HG02678 (cell line): ENCODE results near the gene C1QL2.

Experiments used
- ATAC-seq: cut with Tn5 transposase; IDR thresholded peaks from one replicate; pipeline ENCODE4 v1.9.1; 2021; ENCODE audit warnings: mild to moderate bottlenecking, moderate library complexity; ENCODE audit not compliant: unreplicated experiment

Gene C1QL2

DNA sequence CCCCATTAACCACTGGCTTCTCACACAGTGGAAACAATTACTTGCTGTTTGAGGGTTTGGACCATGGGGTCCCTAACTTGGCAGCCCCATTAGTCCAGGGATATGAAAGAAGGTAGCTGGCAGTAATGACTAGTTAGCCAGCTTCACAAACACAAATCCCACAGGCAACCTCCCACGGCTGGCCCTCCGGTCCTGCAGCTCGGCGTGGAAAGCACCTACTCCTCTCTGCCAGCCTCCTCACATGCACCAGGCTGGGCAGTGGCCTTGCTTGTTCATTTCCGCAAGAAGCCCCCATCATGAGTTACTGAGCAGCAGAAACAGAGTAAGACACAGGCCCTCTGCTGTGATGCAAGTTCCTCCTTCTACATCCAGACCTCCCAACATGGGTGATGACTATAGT lies 13.7 kb downstream of the C1QL2 start:
- no peak for ATAC-seq

GRCh38 chr2:119142824-119143223 lies 15.7 kb downstream of the C1QL2 start:
- ATAC-seq: no peak

GRCh38 chr2:119137502-119137901 lies 21.0 kb downstream of the C1QL2 start:
- no peak for ATAC-seq

DNA sequence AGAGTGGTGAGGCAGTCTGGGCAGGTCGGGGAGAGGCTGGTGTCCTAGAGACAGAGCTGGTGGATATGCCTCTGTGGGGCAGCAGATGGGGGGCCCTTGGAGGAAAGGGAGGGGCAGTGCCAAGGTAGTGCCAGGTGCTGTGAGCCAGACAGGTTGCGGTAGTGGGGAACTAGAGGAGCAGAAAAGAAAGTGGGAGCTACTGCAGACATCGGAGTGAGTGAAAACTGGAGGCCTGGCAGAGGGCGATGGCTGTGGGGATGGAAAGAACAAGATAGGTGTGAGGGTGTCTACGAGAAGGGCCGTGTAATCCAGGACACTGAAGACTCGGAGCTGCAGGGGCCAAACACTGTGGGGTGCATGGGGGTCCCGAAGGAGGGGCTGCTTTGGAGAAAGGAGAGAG lies 21.7 kb downstream of the C1QL2 start:
- ATAC-seq: no peak

GRCh38 chr2:119136093-119136492 lies 22.5 kb downstream of the C1QL2 start:
- ATAC-seq: no peak

DNA sequence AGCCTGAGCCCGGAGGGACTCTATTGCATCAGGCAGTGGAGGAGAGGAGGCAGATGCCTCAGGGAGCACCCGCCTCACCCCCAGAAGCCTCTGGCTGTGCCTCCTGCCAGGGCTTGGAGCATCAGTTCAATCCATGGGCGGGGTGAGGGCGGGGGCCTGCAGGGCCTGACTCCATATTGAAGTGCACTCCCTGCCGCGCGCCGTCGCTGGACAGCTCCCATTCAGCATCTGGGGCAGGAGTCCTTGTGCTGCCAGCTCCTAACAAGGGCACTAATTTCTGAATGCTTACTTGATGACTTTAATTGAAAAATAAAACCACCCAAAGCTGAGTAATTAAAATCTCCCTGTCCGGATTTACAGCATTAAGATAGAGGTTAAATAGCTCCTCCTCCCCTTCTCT lies 23.8 kb downstream of the C1QL2 start:
- no peak for ATAC-seq

GRCh38 chr2:119126650-119127049 lies 31.9 kb downstream of the C1QL2 start:
- ATAC-seq: no peak

- ATAC-seq: no peak
These were observed 35.2 kb downstream of the C1QL2 start for GRCh38 chr2:119123389-119123788.

- ATAC-seq: no peak
These were observed 35.9 kb downstream of the C1QL2 start for GRCh38 chr2:119122663-119123062.

DNA sequence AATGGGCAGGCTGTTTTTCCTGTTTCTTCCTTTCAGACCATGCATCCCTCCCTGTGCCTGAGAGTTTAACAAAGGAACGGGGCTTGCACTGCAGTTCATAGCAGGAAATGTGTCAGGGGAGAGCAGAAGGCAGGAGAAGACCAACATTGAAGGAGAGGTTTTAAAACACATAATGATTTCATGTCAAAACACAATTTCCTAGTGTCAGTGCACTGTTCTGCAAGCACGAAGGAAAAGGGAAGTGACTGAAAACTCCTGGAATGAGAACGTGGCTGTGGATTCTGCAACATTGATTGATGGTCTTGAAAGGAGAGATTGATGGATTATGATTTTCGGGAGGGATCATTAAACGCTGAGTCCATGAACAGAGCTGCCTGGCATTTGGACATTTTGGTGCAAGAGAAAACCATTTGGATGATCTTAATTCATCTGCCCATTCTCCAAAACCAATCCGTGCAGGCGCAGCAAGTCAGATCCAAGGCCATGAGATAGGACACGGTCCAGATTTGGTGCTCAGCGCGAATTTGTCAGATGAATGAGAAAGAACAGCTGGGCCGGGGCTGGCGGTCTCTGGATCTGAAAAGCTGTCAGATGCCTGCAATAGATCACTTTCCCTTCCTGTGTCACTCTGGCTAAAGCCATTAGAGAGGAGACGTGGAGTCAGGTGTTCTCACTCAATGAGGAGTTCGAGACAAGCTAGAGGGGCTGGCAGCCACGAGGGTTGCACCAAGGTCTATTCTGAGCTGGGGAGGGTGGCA lies 38.4 kb downstream of the C1QL2 start:
- ATAC-seq: no peak

- no peak for ATAC-seq
These were observed 39.3 kb downstream of the C1QL2 start for GRCh38 chr2:119119076-119119785.

DNA sequence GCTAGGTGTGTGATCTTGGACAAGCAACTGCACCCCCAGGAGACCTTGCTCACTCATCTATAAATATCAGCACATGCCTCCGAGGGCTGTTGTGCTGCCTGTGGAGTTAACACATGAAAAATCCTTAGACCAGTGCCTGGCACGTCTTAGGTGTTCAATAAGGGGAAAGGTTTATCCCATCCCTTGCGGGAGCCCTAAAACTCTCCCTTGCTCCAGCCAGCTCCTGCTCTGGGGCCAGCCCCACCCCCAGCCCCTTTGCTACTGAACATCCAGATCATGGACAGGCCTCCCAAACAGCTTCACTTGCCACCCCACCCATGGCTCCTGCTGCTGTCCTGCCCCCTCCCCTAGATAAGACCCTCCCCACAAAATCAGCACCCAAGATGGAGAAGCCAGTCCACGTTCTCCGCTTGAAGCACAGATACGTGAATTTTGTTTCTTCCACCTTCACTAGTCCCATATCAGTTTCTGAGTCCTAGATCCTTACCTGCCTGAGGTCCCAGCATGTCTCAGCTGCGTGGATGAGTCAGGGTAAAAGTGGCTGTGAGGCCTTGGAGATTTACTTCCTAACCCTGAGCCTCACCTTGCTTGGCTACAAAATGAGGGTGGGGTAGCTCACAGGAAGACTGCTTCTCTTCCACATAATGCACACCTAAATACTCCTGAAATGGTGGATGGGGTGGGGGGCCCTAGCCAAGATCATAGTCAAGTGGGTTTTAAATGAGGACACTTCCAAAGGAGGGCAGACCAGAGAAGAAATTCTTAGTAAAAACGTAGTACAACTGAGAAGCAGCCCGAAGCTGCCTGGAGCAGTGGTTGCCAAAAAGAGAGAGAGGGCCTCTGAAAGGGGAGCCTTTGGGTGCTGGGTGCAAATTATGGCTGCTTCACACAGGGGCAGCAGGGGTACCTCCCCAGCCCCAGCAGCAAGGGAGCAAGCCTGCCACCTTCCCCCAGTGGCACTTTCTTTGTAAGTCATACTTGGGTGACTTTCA lies 40.4 kb downstream of the C1QL2 start:
- no peak for ATAC-seq

DNA sequence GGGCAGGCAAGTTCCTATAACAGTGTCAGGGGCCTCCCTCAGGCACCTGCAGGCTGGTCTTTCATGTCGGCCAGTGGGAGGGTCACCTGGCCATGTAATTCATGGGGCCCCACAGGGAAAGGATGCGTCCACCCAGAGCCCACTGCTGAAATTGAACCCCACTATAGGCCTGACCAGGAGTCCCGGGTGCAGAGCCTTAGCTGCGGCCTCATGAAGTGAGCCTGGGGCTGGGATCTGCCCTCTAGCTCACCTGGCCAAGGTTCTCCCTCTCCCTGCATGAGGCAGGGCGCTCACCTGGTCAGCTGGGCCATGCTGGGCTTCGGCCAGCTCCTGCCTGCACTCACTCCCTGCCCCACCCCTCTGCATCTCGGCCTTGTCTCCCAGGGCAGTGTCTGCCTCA lies 41.1 kb downstream of the C1QL2 start:
- no peak for ATAC-seq

GRCh38 chr2:119116411-119117295 lies 41.9 kb downstream of the C1QL2 start:
- no peak for ATAC-seq

GRCh38 chr2:119114266-119114665 lies 44.3 kb downstream of the C1QL2 start:
- ATAC-seq: no peak

- no peak for ATAC-seq
These were observed 45.1 kb downstream of the C1QL2 start for GRCh38 chr2:119113489-119113770.

- no peak for ATAC-seq
These were observed 45.6 kb downstream of the C1QL2 start for GRCh38 chr2:119112770-119113488.

- ATAC-seq: no peak
These were observed 46.3 kb downstream of the C1QL2 start for GRCh38 chr2:119112230-119112629.

- ATAC-seq: no peak
These were observed 47.2 kb downstream of the C1QL2 start for GRCh38 chr2:119111115-119111975.
